Heart right ventricle (tissue), 16 donors: ENCODE data around the gene TMCO6. TPM values are rescaled to one million over a fixed set of nuclear protein-coding genes. Genes with fewer than 3 reads are reported as not detected.

Experiments used
- ATAC-seq, 8 donors: fragments of 200-7000 bp; cut with Tn5 transposase; one replicate each; pipeline ENCODE4 v1.9.1; 2020; ENCODE audit warnings: mild to moderate bottlenecking in 8 of 8, moderate library complexity in 8 of 8, moderate number of reproducible peaks in 1 of 8
- DNase-seq, 2 donors: peaks; one replicate each; pipeline ENCODE4 v3.0.0-alpha.2; 2020
- H3K27ac ChIP-seq, 10 donors: fragments of 200-600 bp; sonication (generic) in 2 of 10; one replicate each; pipeline versions ENCODE4 v1.5.0 to v1.8.0; 2020 to 2022; ENCODE audit warnings: mild to moderate bottlenecking in 3 of 10
- H3K27me3 ChIP-seq, 7 donors: fragments of 200-600 bp; one replicate each; pipeline ENCODE4 v1.8.0; 2021 to 2022; ENCODE audit warnings: mild to moderate bottlenecking in 2 of 7
- H3K36me3 ChIP-seq, 9 donors: fragments of 200-600 bp; sonication (generic) in 1 of 9; one replicate each; pipeline versions ENCODE4 v1.5.0 to v1.8.0; 2020 to 2022; ENCODE audit warnings: mild to moderate bottlenecking in 2 of 9
- H3K4me1 ChIP-seq, 9 donors: fragments of 200-600 bp; sonication (generic) in 1 of 9; one replicate each; pipeline versions ENCODE4 v1.5.0 to v1.8.0; 2020 to 2022; ENCODE audit warnings: mild to moderate bottlenecking in 4 of 9
- H3K4me3 ChIP-seq, 10 donors: fragments of 200-600 bp; sonication (generic) in 2 of 10; one replicate each; pipeline versions ENCODE4 v1.5.0 to v1.8.0; 2020 to 2022; ENCODE audit warnings: mild to moderate bottlenecking in 7 of 10, moderate library complexity in 2 of 10
- H3K9me3 ChIP-seq, 11 donors: fragments of 200-600 bp in 10 of 11; sonication (generic) in 2 of 11; one replicate each; pipeline versions ENCODE4 v1.5.0 to v1.8.0; 2013 to 2022; ENCODE audit warnings: mild to moderate bottlenecking in 2 of 11, control low read depth in 1 of 11, moderate library complexity in 1 of 11
- CTCF ChIP-seq, 9 donors: fragments of 200-600 bp; sonication (generic) in 2 of 9; IDR thresholded peaks; one replicate each; pipeline versions ENCODE4 v1.5.0 to v1.8.0; 2021 to 2022; ENCODE audit warnings: antibody characterized with exemption in 9 of 9, mild to moderate bottlenecking in 5 of 9, moderate library complexity in 1 of 9
- WGBS, 2 donors: extraction: QIAGEN DNeasy Blood & Tissue Kit; methylation state at CpG; one replicate each; pipeline ENCODE4 v1.1.7; 2013; ENCODE audit warnings: inconsistent platforms in 1 of 2; 5-methylcytosine and 5-hydroxymethylcytosine counted together
- intact Hi-C, 10 donors: fragments of 100-400 bp; cut with DNase I; formaldehyde crosslinking; loops; one replicate each; pipeline versions ENCODE4 v1.11.1 to v1.14.2; 2022
- polyA plus RNA-seq, 2 donors: library from polyadenylated mRNA; stranded (reverse); fragments of 200-250 nt; gene quantifications; one replicate each; pipeline ENCODE4 v1.2.3, GENCODE V29; 2013
- total RNA-seq, 10 donors: library from RNA; stranded (reverse); fragmentation: NEBNext Ultra II Directional in 3 of 10; extraction: Animal tissue kit (Norgen Biotek cat#: 25700) in 3 of 10; gene quantifications; one replicate each; pipeline versions ENCODE4 v1.2.1 to v1.2.4, GENCODE V29; 2021 to 2023
- donor health status: Arrhythmogenic right ventricular cardiomyopathy.
- donor health status: ischemic (EF 13 %, LVEDD 7.1; RV severe dilation, severe dysfunction).
- donor health status: healthy with polysubstance abuse.
- donor health status: DM: no; HTN: yes; CAD: no.
- donor health status: DM: no; HTN: no; CAD: no.
- donor health status: ischemic (EF 25% LVEDD 6.9; RV normal size, moderate dysfunction).
- donor health status: ischemic (EF 25% LVEDD 5.7; RV mildly dilated, moderate dysfunction).
- donor health status: healthy.
- donor health status: DM: yes; HTN: yes; CAD: no.
- donor health status: Ischemic cardiomyopathy.
- donor health status: ischemic (EF 35%, LVEDD 5.7; RV mildly dilated, moderate dysfunction).
- donor health status: nonischemic (EF 11% LVEDD 7.7; RV severe dilation, severe dysfunction).
- donor health status: DM: yes; HTN: yes; CAD: no.
- donor health status: PGD.
- donor health status: ischemic (EF 29% LVEDD 5.4; RV normal size, mild dysfunction).
- donor health status: nonischemic (EF 23%, LVEDD 6.1; RV moderate dilation, normal function).

Gene TMCO6
- total and polyA plus RNA-seq, 12 donors = 1.6 to 7.9 (median 3.4) TPM

GRCh38 chr5:140673187-140673976 lies 34.1 kb downstream of the TMCO6 start, which contains the start of gene DND1:
TSS of gene DND1 (minus strand) at chr5:140673576. CDS start at chr5:140673542, 34 bp downstream.
- peak in 5 of 8 donors; percentile 4 to 32 (median 14) for ATAC-seq
- WGBS, 2 donors = 88% methylated on average over 45 of the region's 45 CpGs

GRCh38 chr5:140674211-140674610 lies 35.0 kb downstream of the TMCO6 start:
- Histone ChIP-seq H3K4me1 (no peaks in the 10 kb centered on the region), H3K4me3 (no peak overlapping the region), H3K27me3 (no peaks in the 10 kb centered on the region), H3K9me3 (no peaks in the 10 kb centered on the region), H3K27ac (no peak overlapping the region), H3K36me3 (peaks cover 0 to 98% (median 75%) of the 10 kb centered on the region in 9 donors)
- no peak for ATAC-seq
- intact Hi-C loops = no loop called here
- no peak for DNase-seq
- WGBS, 2 donors = 86 to 91% methylated on average over 2 of the region's 2 CpGs
- TF ChIP-seq CTCF (IDR thresholded peaks at IDR 0.05) = no peak

More at GRCh38 chr5:140673187-140673976, 34.1 kb downstream of the TMCO6 start, which contains the start of gene DND1:
- H3K36me3 ChIP-seq = peaks cover 0 to 98% (median 76%) of the 10 kb centered on the region in 9 donors
- intact Hi-C loops = no loop called here
- no peak for TF ChIP-seq CTCF (IDR thresholded peaks at IDR 0.05)
- peak within 1 kb of the TSS in 3 of 10 donors; percentile 15 to 24 (median 20) for H3K4me3 ChIP-seq
- no peaks in the 10 kb centered on the region for H3K27me3 ChIP-seq
- H3K9me3 ChIP-seq = no peaks in the 10 kb centered on the region
- DNase-seq = peak in 1 of 2 donors; percentile 20
- no peak within 1 kb of the TSS for H3K27ac ChIP-seq
- H3K4me1 ChIP-seq = no peaks in the 10 kb centered on the region

- ATAC-seq = no peak
- DNase-seq = no peak
- intact Hi-C loops = no loop called here
- Histone ChIP-seq H3K4me3 (no peak overlapping the region), H3K27me3 (no peaks in the 10 kb centered on the region), H3K36me3 (peaks cover 0 to 98% (median 73%) of the 10 kb centered on the region in 9 donors), H3K27ac (no peak overlapping the region), H3K4me1 (no peaks in the 10 kb centered on the region), H3K9me3 (no peaks in the 10 kb centered on the region)
- no peak for TF ChIP-seq CTCF (IDR thresholded peaks at IDR 0.05)
- WGBS, 2 donors = 95 to 96% methylated on average over 4 of the region's 4 CpGs
Observed at GRCh38 chr5:140674629-140675028, 35.4 kb downstream of the TMCO6 start.

- Histone ChIP-seq H3K9me3 (no peaks in the 10 kb centered on the region), H3K36me3 (peaks cover 0 to 100% (median 63%) of the 10 kb centered on the region in 9 donors), H3K4me1 (no peaks in the 10 kb centered on the region), H3K27ac (no peak overlapping the region), H3K27me3 (no peaks in the 10 kb centered on the region), H3K4me3 (no peak overlapping the region)
- 79 to 96% methylated on average over 3 of the region's 3 CpGs for WGBS, 2 donors
- DNase-seq = no peak
- ATAC-seq = no peak
- no peak for TF ChIP-seq CTCF (IDR thresholded peaks at IDR 0.05)
- intact Hi-C loops = no loop called here
Observed at GRCh38 chr5:140677947-140678346, 38.7 kb downstream of the TMCO6 start.
